ENCODE data around the gene GDE1. TPM values are rescaled to one million over a fixed set of nuclear protein-coding genes. Genes with fewer than 3 reads are reported as not detected.

GDE1 gene
- total RNA-seq, 4 donors from 2014 or later: 41.7 to 65.0 (median 58.6) TPM

GRCh38 chr16:19490619-19491018 lies 31.3 kb downstream of the GDE1 start:
- WGBS, 2 donors: 82 to 94% methylated on average over 1 of the region's 1 CpG
- no peak for TF ChIP-seq POLR2A (IDR thresholded peaks at IDR 0.05)
- no peak for TF ChIP-seq CTCF (IDR thresholded peaks at IDR 0.05)
- intact Hi-C loops (cut with DNase I; ENCODE audit: low total_unique reads): no loop called here
- H3K4me3 ChIP-seq (ENCODE audit: low read depth, poor library complexity, severe bottlenecking): no peak overlapping the region
- no peak for DNase-seq (ENCODE audit: low spot score in 2 of 2)

GRCh38 chr16:19488213-19488640 lies 33.7 kb downstream of the GDE1 start:
- no peak overlapping the region for H3K4me3 ChIP-seq (ENCODE audit: low read depth, poor library complexity, severe bottlenecking)
- WGBS, 2 donors: 32 to 35% methylated on average over 4 of the region's 4 CpGs
- TF ChIP-seq POLR2A (IDR thresholded peaks at IDR 0.05) (no peak), CTCF (IDR thresholded peaks at IDR 0.05) (no peak)
- intact Hi-C loops (cut with DNase I; ENCODE audit: low total_unique reads): no loop called here
- DNase-seq (ENCODE audit: low spot score in 2 of 2): peak in 1 of 2 donors; percentile 71

GRCh38 chr16:19486750-19487325 lies 35.1 kb downstream of the GDE1 start:
- TF ChIP-seq CTCF (IDR thresholded peaks at IDR 0.05): no peak
- TF ChIP-seq POLR2A (IDR thresholded peaks at IDR 0.05): no peak
- peak in 1 of 2 donors; percentile 66 for DNase-seq (ENCODE audit: low spot score in 2 of 2)
- WGBS, 2 donors: 92 to 93% methylated on average over 10 of the region's 10 CpGs
- intact Hi-C loops (cut with DNase I; ENCODE audit: low total_unique reads): no loop called here
- H3K4me3 ChIP-seq (ENCODE audit: low read depth, poor library complexity, severe bottlenecking): no peak overlapping the region

GRCh38 chr16:19486051-19486450 lies 35.8 kb downstream of the GDE1 start:
- no peak for DNase-seq (ENCODE audit: low spot score in 2 of 2)
- intact Hi-C loops (cut with DNase I; ENCODE audit: low total_unique reads): no loop called here
- WGBS, 2 donors: 84 to 87% methylated on average over 4 of the region's 4 CpGs
- TF ChIP-seq CTCF (IDR thresholded peaks at IDR 0.05): no peak
- no peak overlapping the region for H3K4me3 ChIP-seq (ENCODE audit: low read depth, poor library complexity, severe bottlenecking)

- DNase-seq (ENCODE audit: low spot score in 2 of 2): peak in 1 of 2 donors; percentile 12
- WGBS, 2 donors: 91 to 94% methylated on average over 5 of the region's 5 CpGs
- intact Hi-C loops (cut with DNase I; ENCODE audit: low total_unique reads): no loop called here
- TF ChIP-seq CTCF (IDR thresholded peaks at IDR 0.05) (no peak), POLR2A (IDR thresholded peaks at IDR 0.05) (no peak)
- no peak overlapping the region for H3K4me3 ChIP-seq (ENCODE audit: low read depth, poor library complexity, severe bottlenecking)
Measured at GRCh38 chr16:19485611-19486010, 36.3 kb downstream of the GDE1 start.

- H3K4me3 ChIP-seq (ENCODE audit: low read depth, poor library complexity, severe bottlenecking): no peak overlapping the region
- no peak for DNase-seq (ENCODE audit: low spot score in 2 of 2)
- intact Hi-C loops (cut with DNase I; ENCODE audit: low total_unique reads): no loop called here
- TF ChIP-seq POLR2A (IDR thresholded peaks at IDR 0.05) (no peak), CTCF (IDR thresholded peaks at IDR 0.05) (no peak)
- WGBS, 2 donors: 59 to 64% methylated on average over 3 of the region's 3 CpGs
Measured at GRCh38 chr16:19484096-19484495, 37.8 kb downstream of the GDE1 start.

All from lower leg skin (tissue), 4 donors.